Measurements from ENCODE around the gene ADAMTS7. TPM values are rescaled to one million over a fixed set of nuclear protein-coding genes. Genes with fewer than 3 reads are reported as not detected.

ADAMTS7 gene
- total and polyA plus RNA-seq, 2 of the 8 experiments (the other 6 are each of a cell fraction or from before 2014, with no cell fraction given) = 27.9 to 45.2 TPM

GRCh38 chr15:78739206-78739605, 72.1 kb downstream of the ADAMTS7 start (continued):
- no peak for TF ChIP-seq EZH2 (IDR thresholded peaks at IDR 0.05; ENCODE audit: low read depth, low read length, severe bottlenecking)
- no peak for TF ChIP-seq POLR2AphosphoS5 (IDR thresholded peaks at IDR 0.05; ENCODE audit: low read depth, low read length)
- TF ChIP-seq BRCA1 (IDR thresholded peaks at IDR 0.05; ENCODE audit: low read depth, low read length) = no peak
- no peak for TF ChIP-seq SAP30 (IDR thresholded peaks at IDR 0.05; ENCODE audit: insufficient read depth, insufficient replicate concordance, low read length)
- TF ChIP-seq SP2 (IDR thresholded peaks at IDR 0.05; ENCODE audit: low read length) = no peak

All from H1 (cell line).